OCI-LY1 (cell line): ENCODE measurements around the gene SH3PXD2A.

ENCODE experiments used
- H2AFZ ChIP-seq: fragments of 200-600 bp; sonication (generic), shearing (Covaris generic); 2 replicates; pipeline ENCODE4 v1.6.0; 2014; ENCODE audit warnings: antibody characterized with exemption, mild to moderate bottlenecking, low read length
- H3F3A ChIP-seq: fragments of 200-600 bp; sonication (generic), shearing (Covaris generic); 2 replicates; pipeline ENCODE4 v1.6.0; 2014; ENCODE audit warnings: mild to moderate bottlenecking, antibody characterized with exemption, low read length, moderate library complexity; ENCODE audit not compliant: insufficient read depth
- H3K27ac ChIP-seq: fragments of 200-600 bp; sonication (generic); 2 replicates; pipeline ENCODE4 v1.5.1; 2014; ENCODE audit warnings: low read length, mixed run types, mild to moderate bottlenecking, low read depth; ENCODE audit not compliant: poor library complexity, severe bottlenecking
- H3K27me3 ChIP-seq: fragments of 200-600 bp; sonication (generic); 2 replicates; pipeline ENCODE4 v1.6.0; 2014; ENCODE audit warnings: antibody characterized with exemption, mild to moderate bottlenecking, low read length, moderate library complexity; ENCODE audit not compliant: insufficient read depth
- H3K36me3 ChIP-seq: fragments of 200-600 bp; sonication (generic); 2 replicates; pipeline ENCODE4 v1.6.1; 2014; ENCODE audit warnings: mild to moderate bottlenecking, antibody characterized with exemption, low read length, moderate library complexity, mixed read lengths; ENCODE audit not compliant: insufficient read depth
- H3K4me1 ChIP-seq: fragments of 200-600 bp; sonication (generic); 2 replicates; pipeline ENCODE4 v1.5.1; 2014; ENCODE audit warnings: mild to moderate bottlenecking, low read length, moderate library complexity; ENCODE audit not compliant: insufficient read depth, severe bottlenecking
- H3K4me2 ChIP-seq: fragments of 200-600 bp; sonication (generic), shearing (Covaris generic); 2 replicates; pipeline ENCODE4 v1.6.1; 2014; ENCODE audit warnings: low read length
- H3K4me3 ChIP-seq: fragments of 200-600 bp; sonication (generic); 2 replicates; pipeline ENCODE4 v1.5.1; 2014; ENCODE audit warnings: low read length, low read depth, mild to moderate bottlenecking, mixed read lengths; ENCODE audit not compliant: poor library complexity, severe bottlenecking
- H3K79me2 ChIP-seq: fragments of 200-600 bp; shearing (Covaris generic); 2 replicates; pipeline ENCODE4 v1.6.1; 2016; ENCODE audit warnings: mixed run types, low read length, mixed read lengths; ENCODE audit not compliant: insufficient read depth
- H3K9ac ChIP-seq: fragments of 200-600 bp; sonication (generic), shearing (Covaris generic); 2 replicates; pipeline ENCODE4 v1.6.1; 2014; ENCODE audit warnings: mild to moderate bottlenecking, low read length, mixed read lengths
- H3K9me2 ChIP-seq: fragments of 200-600 bp; sonication (generic), shearing (Covaris generic); 2 replicates; pipeline ENCODE4 v1.6.1; 2014; ENCODE audit warnings: low read depth, mild to moderate bottlenecking, low read length, mixed read lengths
- H3K9me3 ChIP-seq: fragments of 200-600 bp; shearing (Covaris generic); 2 replicates; pipeline ENCODE4 v1.6.1; 2014; ENCODE audit warnings: low read length, mixed read lengths
- H4K20me1 ChIP-seq: fragments of 200-600 bp; sonication (generic), shearing (Covaris generic); 2 replicates; pipeline ENCODE4 v1.6.0; 2016; ENCODE audit warnings: mild to moderate bottlenecking, low read length; ENCODE audit not compliant: insufficient read depth
- CTCF ChIP-seq: fragments of 200-600 bp; sonication (generic), shearing (Covaris generic); IDR thresholded peaks from 2 replicates; pipeline ENCODE4 v1.5.1; 2017; ENCODE audit warnings: mild to moderate bottlenecking, antibody characterized with exemption, low read length, moderate library complexity, mixed read lengths
- EZH2 ChIP-seq: fragments of 200-600 bp; sonication (generic), shearing (Covaris generic); IDR thresholded peaks from 2 replicates; pipeline ENCODE4 v1.8.0; 2017; ENCODE audit warnings: borderline replicate concordance, mixed run types, mild to moderate bottlenecking, antibody characterized with exemption, low read length, moderate library complexity, mixed read lengths

Gene SH3PXD2A

GRCh38 chr10:103578782-103579382 lies 276.5 kb downstream of the SH3PXD2A start:
- TF ChIP-seq EZH2 (no peak), CTCF (no peak)
- Histone ChIP-seq H4K20me1 (no peaks in the 10 kb centered on the region), H3K9ac (no peak overlapping the region), H3K4me3 (no peak overlapping the region), H3K36me3 (no peaks in the 10 kb centered on the region), H3K27ac (no peak overlapping the region), H2AFZ (no peak overlapping the region), H3K27me3 (0 out of 2 replicates have a peak, but pooled peaks cover 8% of the 10 kb centered on the region), H3K9me2 (no peaks in the 10 kb centered on the region), H3K79me2 (no peaks in the 10 kb centered on the region), H3F3A (no peaks in the 10 kb centered on the region), H3K4me1 (no peaks in the 10 kb centered on the region), H3K4me2 (no peak overlapping the region), H3K9me3 (no peaks in the 10 kb centered on the region)

- H4K20me1 ChIP-seq = no peaks in the 10 kb centered on the region
- no peak overlapping the region for H3K4me2 ChIP-seq
- H3K9ac ChIP-seq = no peak overlapping the region
- no peaks in the 10 kb centered on the region for H3K9me3 ChIP-seq
- H3K27ac ChIP-seq = no peak overlapping the region
- no peaks in the 10 kb centered on the region for H3F3A ChIP-seq
- H2AFZ ChIP-seq = no peak overlapping the region
- 0 out of 2 replicates have a peak, but pooled peaks cover 8% of the 10 kb centered on the region for H3K27me3 ChIP-seq
- no peaks in the 10 kb centered on the region for H3K4me1 ChIP-seq
- H3K36me3 ChIP-seq = no peaks in the 10 kb centered on the region
- no peaks in the 10 kb centered on the region for H3K9me2 ChIP-seq
- H3K79me2 ChIP-seq = no peaks in the 10 kb centered on the region
- TF ChIP-seq CTCF (no peak), EZH2 (no peak)
- H3K4me3 ChIP-seq = no peak overlapping the region
Observed at GRCh38 chr10:103576862-103577261, 278.5 kb downstream of the SH3PXD2A start.

- no peaks in the 10 kb centered on the region for H3K4me1 ChIP-seq
- no peaks in the 10 kb centered on the region for H3K36me3 ChIP-seq
- no peaks in the 10 kb centered on the region for H3F3A ChIP-seq
- H3K4me3 ChIP-seq = no peak overlapping the region
- 0 out of 2 replicates have a peak, but pooled peaks cover 8% of the 10 kb centered on the region for H3K27me3 ChIP-seq
- no peak overlapping the region for H3K4me2 ChIP-seq
- H3K9ac ChIP-seq = no peak overlapping the region
- H3K9me2 ChIP-seq = no peaks in the 10 kb centered on the region
- H4K20me1 ChIP-seq = no peaks in the 10 kb centered on the region
- H3K9me3 ChIP-seq = no peaks in the 10 kb centered on the region
- H2AFZ ChIP-seq = no peak overlapping the region
- no peaks in the 10 kb centered on the region for H3K79me2 ChIP-seq
- H3K27ac ChIP-seq = no peak overlapping the region
- TF ChIP-seq EZH2 (no peak), CTCF (no peak)
Observed at GRCh38 chr10:103576076-103576471, 279.3 kb downstream of the SH3PXD2A start.
